CD4-positive, CD25-positive, alpha-beta regulatory T cell (primary cell): Measurements from ENCODE around the gene POU2F3. TPM values are rescaled to one million over a fixed set of nuclear protein-coding genes. Genes with fewer than 3 reads are reported as not detected.

Source experiments
- ATAC-seq, 2 donors: fragments of 150-1000 bp; cut with Tn5 transposase; one replicate each; pipeline ENCODE4 v1.10.0; 2021; ENCODE audit warnings: low read depth in 2 of 2, moderate number of reproducible peaks in 2 of 2, moderate library complexity in 1 of 2
- DNase-seq, 3 donors: peaks; one replicate each; pipeline versions ENCODE4 v3.0.0 to v3.0.0-alpha.2; 2012 to 2022; ENCODE audit warnings: mixed read lengths in 1 of 3
- H3K27ac ChIP-seq: one replicate; pipeline ENCODE4 v1.7.0; 2013; ENCODE audit warnings: mild to moderate bottlenecking, low read length; ENCODE audit not compliant: insufficient read depth, poor library complexity, severe bottlenecking
- H3K27me3 ChIP-seq: one replicate; pipeline ENCODE4 v1.7.0; 2013; ENCODE audit warnings: low read length; ENCODE audit not compliant: control insufficient read depth, insufficient read depth
- H3K36me3 ChIP-seq: one replicate; pipeline ENCODE4 v1.7.0; 2013; ENCODE audit warnings: mild to moderate bottlenecking, low read length, moderate library complexity; ENCODE audit not compliant: control insufficient read depth, insufficient read depth
- H3K4me1 ChIP-seq: 2 replicates; pipeline ENCODE4 v1.7.0; 2013; ENCODE audit warnings: mild to moderate bottlenecking, low read length; ENCODE audit not compliant: insufficient read depth, control insufficient read depth, poor library complexity, severe bottlenecking
- H3K4me3 ChIP-seq: one replicate; pipeline ENCODE4 v1.7.0; 2013; ENCODE audit warnings: low read depth, mild to moderate bottlenecking, low read length, moderate library complexity
- H3K9me3 ChIP-seq, 2 experiments: 1 replicate in 1 of 2; 2 replicates in 1 of 2; pipeline ENCODE4 v1.7.0; 2013; ENCODE audit warnings: low read length in 2 of 2, mild to moderate bottlenecking in 1 of 2, moderate library complexity in 1 of 2; ENCODE audit not compliant: control insufficient read depth in 2 of 2
- H3K27ac Mint-ChIP-seq, 3 donors: one replicate each; pipeline ENCODE4 v1.8.0; 2020 to 2022; ENCODE audit warnings: mild to moderate bottlenecking in 3 of 3, mixed read lengths in 3 of 3, moderate library complexity in 2 of 3
- H3K27me3 Mint-ChIP-seq: one replicate; pipeline ENCODE4 v1.8.0; 2022; ENCODE audit warnings: mild to moderate bottlenecking, mixed read lengths
- H3K36me3 Mint-ChIP-seq: one replicate; pipeline ENCODE4 v1.8.0; 2020; ENCODE audit warnings: mixed read lengths
- H3K4me1 Mint-ChIP-seq, 4 donors: one replicate each; pipeline ENCODE4 v1.8.0; 2020 to 2022; ENCODE audit warnings: mixed read lengths in 4 of 4, mild to moderate bottlenecking in 1 of 4
- H3K4me3 Mint-ChIP-seq, 4 donors: one replicate each; pipeline ENCODE4 v1.8.0; 2020 to 2022; ENCODE audit warnings: mild to moderate bottlenecking in 4 of 4, mixed read lengths in 4 of 4, moderate library complexity in 3 of 4
- H3K9me3 Mint-ChIP-seq, 7 donors: one replicate each; pipeline ENCODE4 v1.8.0; 2020 to 2022; ENCODE audit warnings: mixed read lengths in 7 of 7, mild to moderate bottlenecking in 3 of 7, moderate library complexity in 2 of 7
- polyA plus RNA-seq, 4 donors: library from polyadenylated mRNA; unstranded; fragments of 300-500 nt; fragmentation: Illumina TruSeq; gene quantifications; one replicate each; pipeline ENCODE4 v1.2.3, GENCODE V29; 2021
- total RNA-seq: library from RNA; stranded (reverse); gene quantifications from one replicate; pipeline ENCODE4 v1.2.3, GENCODE V29; 2022

The POU2F3 gene
- total and polyA plus RNA-seq, 5 donors from 2014 or later = not detected

GRCh38 chr11:120346233-120346632 lies 106.3 kb downstream of the POU2F3 start:
- no peak overlapping the region for H3K27ac ChIP-seq
- peaks cover 26% of the 10 kb centered on the region for H3K4me1 ChIP-seq
- Mint-ChIP-seq H3K4me3 (peak overlapping the region in 1 of 4 donors; percentile 66), H3K36me3 (no peaks in the 10 kb centered on the region), H3K27me3 (peaks cover 47% of the 10 kb centered on the region), H3K9me3 (no peaks in the 10 kb centered on the region), H3K27ac (no peak overlapping the region), H3K4me1 (peaks cover 29 to 49% (median 32%) of the 10 kb centered on the region in 4 donors)
- no peak overlapping the region for H3K4me3 ChIP-seq
- H3K36me3 ChIP-seq = no peaks in the 10 kb centered on the region
- H3K27me3 ChIP-seq = peaks cover 10% of the 10 kb centered on the region
- ATAC-seq (no peak), DNase-seq (no peak)
- H3K9me3 ChIP-seq = peaks cover 0 to 9% of the 10 kb centered on the region in 2 experiments

GRCh38 chr11:120350637-120351036 lies 110.7 kb downstream of the POU2F3 start:
- DNase-seq (no peak), ATAC-seq (no peak)
- Histone ChIP-seq H3K27me3 (peaks cover 2% of the 10 kb centered on the region), H3K27ac (no peak overlapping the region), H3K36me3 (no peaks in the 10 kb centered on the region), H3K9me3 (no peaks in the 10 kb centered on the region), H3K4me3 (no peak overlapping the region), H3K4me1 (no peaks in the 10 kb centered on the region)
- no peak overlapping the region for H3K27ac Mint-ChIP-seq
- H3K9me3 Mint-ChIP-seq = no peaks in the 10 kb centered on the region
- no peaks in the 10 kb centered on the region for H3K36me3 Mint-ChIP-seq
- peaks cover 15 to 27% (median 22%) of the 10 kb centered on the region in 4 donors for H3K4me1 Mint-ChIP-seq
- H3K27me3 Mint-ChIP-seq = peaks cover 42% of the 10 kb centered on the region
- H3K4me3 Mint-ChIP-seq = no peak overlapping the region

GRCh38 chr11:120352405-120352804 lies 112.5 kb downstream of the POU2F3 start:
- Histone ChIP-seq H3K27ac (no peak overlapping the region), H3K4me1 (no peaks in the 10 kb centered on the region), H3K4me3 (no peak overlapping the region), H3K27me3 (peaks cover 2% of the 10 kb centered on the region), H3K36me3 (no peaks in the 10 kb centered on the region), H3K9me3 (no peaks in the 10 kb centered on the region)
- H3K9me3 Mint-ChIP-seq = no peaks in the 10 kb centered on the region
- no peak overlapping the region for H3K4me3 Mint-ChIP-seq
- DNase-seq (no peak), ATAC-seq (no peak)
- H3K27me3 Mint-ChIP-seq = peaks cover 32% of the 10 kb centered on the region
- no peak overlapping the region for H3K27ac Mint-ChIP-seq
- H3K36me3 Mint-ChIP-seq = peaks cover 4% of the 10 kb centered on the region
- peaks cover 6 to 17% (median 10%) of the 10 kb centered on the region in 4 donors for H3K4me1 Mint-ChIP-seq

GRCh38 chr11:120354068-120354467 lies 114.1 kb downstream of the POU2F3 start:
- Mint-ChIP-seq H3K27ac (no peak overlapping the region), H3K27me3 (peaks cover 31% of the 10 kb centered on the region), H3K4me1 (peaks cover 0 to 14% (median 8%) of the 10 kb centered on the region in 4 donors), H3K4me3 (no peak overlapping the region), H3K36me3 (peaks cover 8% of the 10 kb centered on the region), H3K9me3 (peaks cover 0 to 2% (median 0%) of the 10 kb centered on the region in 7 donors)
- DNase-seq (no peak), ATAC-seq (no peak)
- H3K36me3 ChIP-seq = no peaks in the 10 kb centered on the region
- peaks cover 2% of the 10 kb centered on the region for H3K27me3 ChIP-seq
- no peaks in the 10 kb centered on the region for H3K9me3 ChIP-seq
- H3K27ac ChIP-seq = no peak overlapping the region
- no peaks in the 10 kb centered on the region for H3K4me1 ChIP-seq
- H3K4me3 ChIP-seq = no peak overlapping the region

- no peaks in the 10 kb centered on the region for H3K4me1 ChIP-seq
- H3K4me3 ChIP-seq = no peak overlapping the region
- Mint-ChIP-seq H3K36me3 (peaks cover 8% of the 10 kb centered on the region), H3K9me3 (peaks cover 0 to 2% (median 0%) of the 10 kb centered on the region in 7 donors), H3K4me1 (peaks cover under 1 to 14% (median 5%) of the 10 kb centered on the region in 4 donors), H3K27me3 (peaks cover 24% of the 10 kb centered on the region), H3K27ac (no peak overlapping the region), H3K4me3 (no peak overlapping the region)
- DNase-seq (no peak), ATAC-seq (no peak)
- H3K27me3 ChIP-seq = peaks cover 2% of the 10 kb centered on the region
- H3K27ac ChIP-seq = no peak overlapping the region
- no peaks in the 10 kb centered on the region for H3K36me3 ChIP-seq
- no peaks in the 10 kb centered on the region for H3K9me3 ChIP-seq
These were observed 114.8 kb downstream of the POU2F3 start for GRCh38 chr11:120354779-120355178.

GRCh38 chr11:120357620-120358019 lies 117.7 kb downstream of the POU2F3 start:
- Mint-ChIP-seq H3K27me3 (peaks cover 11% of the 10 kb centered on the region), H3K27ac (no peak overlapping the region), H3K9me3 (peaks cover 0 to 2% (median 0%) of the 10 kb centered on the region in 7 donors), H3K36me3 (peaks cover 8% of the 10 kb centered on the region), H3K4me1 (peaks cover 0 to 14% (median 3%) of the 10 kb centered on the region in 4 donors), H3K4me3 (no peak overlapping the region)
- H3K4me1 ChIP-seq = no peaks in the 10 kb centered on the region
- ATAC-seq (no peak), DNase-seq (no peak)
- peaks cover under 1% of the 10 kb centered on the region for H3K27me3 ChIP-seq
- no peaks in the 10 kb centered on the region for H3K36me3 ChIP-seq
- H3K4me3 ChIP-seq = no peak overlapping the region
- no peaks in the 10 kb centered on the region for H3K9me3 ChIP-seq
- H3K27ac ChIP-seq = no peak overlapping the region

- H3K4me1 ChIP-seq = no peaks in the 10 kb centered on the region
- Mint-ChIP-seq H3K9me3 (peaks cover 0 to 2% (median 0%) of the 10 kb centered on the region in 7 donors), H3K27ac (no peak overlapping the region), H3K4me1 (peaks cover 0 to 13% (median 3%) of the 10 kb centered on the region in 4 donors), H3K4me3 (no peak overlapping the region), H3K27me3 (peaks cover 8% of the 10 kb centered on the region), H3K36me3 (peaks cover 8% of the 10 kb centered on the region)
- no peak overlapping the region for H3K4me3 ChIP-seq
- H3K9me3 ChIP-seq = no peaks in the 10 kb centered on the region
- no peak for ATAC-seq
- DNase-seq = no peak
- H3K27ac ChIP-seq = no peak overlapping the region
- H3K27me3 ChIP-seq = no peaks in the 10 kb centered on the region
- H3K36me3 ChIP-seq = no peaks in the 10 kb centered on the region
These were observed 118.8 kb downstream of the POU2F3 start for GRCh38 chr11:120358729-120359128.

- no peak overlapping the region for H3K4me3 ChIP-seq
- Mint-ChIP-seq H3K9me3 (no peaks in the 10 kb centered on the region), H3K36me3 (peaks cover 4% of the 10 kb centered on the region), H3K4me1 (peaks cover 0 to 5% (median 3%) of the 10 kb centered on the region in 4 donors), H3K27me3 (no peaks in the 10 kb centered on the region), H3K4me3 (no peak overlapping the region), H3K27ac (no peak overlapping the region)
- no peak for DNase-seq
- no peaks in the 10 kb centered on the region for H3K36me3 ChIP-seq
- no peak for ATAC-seq
- H3K27ac ChIP-seq = no peak overlapping the region
- no peaks in the 10 kb centered on the region for H3K4me1 ChIP-seq
- no peaks in the 10 kb centered on the region for H3K27me3 ChIP-seq
- H3K9me3 ChIP-seq = no peaks in the 10 kb centered on the region
These were observed 123.5 kb downstream of the POU2F3 start for GRCh38 chr11:120363436-120363835.
